HG02571 (cell line): ENCODE measurements around the gene KCNMA1.

Source experiments
- ATAC-seq: cut with Tn5 transposase; IDR thresholded peaks from one replicate; pipeline ENCODE4 v1.9.1; 2021; ENCODE audit warnings: mild to moderate bottlenecking, moderate library complexity; ENCODE audit not compliant: unreplicated experiment

The KCNMA1 gene

DNA sequence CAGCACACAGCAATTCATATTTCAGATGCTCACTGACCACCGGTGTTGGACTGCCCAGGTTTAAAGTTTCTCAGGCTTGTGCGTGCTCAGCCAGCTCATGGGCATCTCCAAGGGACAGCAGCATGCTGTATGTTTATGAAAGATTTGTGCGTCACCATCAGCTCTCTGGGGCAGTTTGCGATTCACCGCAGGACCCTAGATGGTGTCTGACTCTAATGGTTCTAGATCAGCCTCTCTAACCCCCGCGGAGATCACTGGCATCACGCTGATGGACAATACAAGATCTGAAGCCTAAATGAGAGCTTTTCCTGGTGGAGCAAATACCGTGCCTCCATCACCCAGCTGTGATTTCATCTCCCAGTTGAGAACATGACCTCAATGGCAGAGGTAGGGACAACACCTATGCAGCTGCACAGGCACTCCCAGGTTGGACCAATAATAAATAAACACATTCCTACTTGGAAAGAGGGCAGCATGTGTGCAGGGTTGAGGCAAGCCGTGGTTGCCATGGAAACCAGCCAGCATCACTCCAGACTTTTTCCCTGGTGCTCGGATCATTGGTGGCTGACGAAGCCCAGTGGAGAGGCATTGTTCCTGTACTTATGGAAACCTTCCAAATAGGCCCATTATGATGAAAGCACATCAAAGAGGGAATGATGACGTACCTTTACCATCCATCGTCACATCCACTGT is 253.6 kb downstream of the KCNMA1 start:
- no peak for ATAC-seq

DNA sequence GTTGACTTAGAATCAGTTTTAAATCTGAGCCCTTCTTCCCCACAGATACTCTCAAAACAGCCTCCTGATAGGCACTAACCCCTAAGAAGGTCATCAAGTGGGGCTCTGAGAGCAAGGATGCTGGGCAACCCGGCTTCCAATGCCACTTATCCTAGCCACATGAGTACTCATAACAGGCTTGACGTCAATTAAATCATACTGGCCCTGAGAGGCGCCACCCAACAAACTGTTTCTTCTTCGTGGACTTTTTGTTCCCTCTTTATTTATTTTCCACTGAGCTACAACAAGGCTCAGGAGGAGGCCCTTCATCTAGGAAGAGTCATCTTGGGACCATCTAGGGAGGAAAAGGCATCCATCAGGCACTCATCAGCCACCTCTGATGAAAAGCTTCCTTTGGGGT is 255.9 kb downstream of the KCNMA1 start:
- ATAC-seq = no peak

GRCh38 chr10:77380723-77381122 is 256.9 kb downstream of the KCNMA1 start:
- ATAC-seq = no peak

GRCh38 chr10:77380191-77380590 is 257.4 kb downstream of the KCNMA1 start:
- no peak for ATAC-seq

GRCh38 chr10:77378366-77379349 is 258.9 kb downstream of the KCNMA1 start:
- no peak for ATAC-seq

DNA sequence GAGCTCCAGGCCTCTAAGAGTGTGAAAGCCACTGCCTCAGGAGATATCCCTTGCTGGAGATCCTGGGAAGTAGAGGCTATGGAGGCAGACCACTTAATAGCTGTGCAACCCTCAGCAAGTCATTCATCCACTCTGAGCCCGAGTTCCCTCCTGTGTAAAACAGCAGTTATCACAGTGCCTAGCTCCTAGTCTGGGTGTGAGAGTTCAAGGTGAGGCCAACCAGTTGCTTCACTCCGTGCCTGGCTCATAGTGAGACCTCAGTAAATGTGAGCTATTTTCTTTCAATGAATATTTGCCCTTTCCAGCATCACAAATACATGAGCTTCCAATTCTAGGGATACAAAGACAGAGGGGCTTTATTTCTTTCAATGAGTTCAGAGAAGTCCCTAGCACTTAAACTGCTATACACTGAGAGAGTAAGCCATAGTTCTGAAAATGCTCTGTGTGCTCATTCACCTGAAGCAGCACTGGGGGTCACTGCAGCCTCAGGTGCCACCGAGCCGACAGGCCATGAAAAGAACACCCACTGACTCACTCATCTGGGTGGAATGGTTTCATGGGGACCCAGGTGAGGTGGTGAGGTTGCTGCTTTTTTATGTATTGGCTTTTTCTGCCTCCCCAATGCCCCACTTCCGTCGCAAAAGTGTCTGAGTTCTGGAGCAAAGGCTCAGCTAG is 259.8 kb downstream of the KCNMA1 start:
- no peak for ATAC-seq

- ATAC-seq = no peak
Observed at GRCh38 chr10:77377034-77377433, 260.6 kb downstream of the KCNMA1 start.

- ATAC-seq = no peak
Observed at GRCh38 chr10:77374189-77374656, 263.4 kb downstream of the KCNMA1 start.

- ATAC-seq = no peak
Observed at GRCh38 chr10:77371848-77372799, 265.5 kb downstream of the KCNMA1 start.

DNA sequence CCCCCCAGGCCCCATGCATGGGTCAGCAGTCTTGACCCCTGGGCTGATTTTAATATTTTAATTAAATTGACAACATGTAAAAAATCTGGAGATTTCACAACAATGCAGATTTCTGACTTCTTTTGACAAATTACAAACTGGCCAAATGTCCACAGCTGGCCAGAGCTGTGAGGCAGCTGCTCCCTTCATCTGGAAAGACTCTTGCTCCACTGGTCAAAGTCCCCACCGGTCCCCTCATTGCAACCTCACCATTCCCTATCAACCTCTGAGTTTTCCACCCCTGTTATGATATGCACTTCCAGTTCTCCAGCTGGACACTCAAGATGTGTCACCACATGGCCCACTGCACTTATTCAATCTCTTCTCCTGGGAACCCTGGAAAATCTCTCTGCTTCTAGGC is 266.2 kb downstream of the KCNMA1 start:
- no peak for ATAC-seq

- ATAC-seq = no peak
Observed at GRCh38 chr10:77368006-77368405, 269.6 kb downstream of the KCNMA1 start.

- no peak for ATAC-seq
Observed at GRCh38 chr10:77363210-77363609, 274.4 kb downstream of the KCNMA1 start.

GRCh38 chr10:77361831-77362230 is 275.8 kb downstream of the KCNMA1 start:
- no peak for ATAC-seq

- ATAC-seq = no peak
Observed at GRCh38 chr10:77361426-77361825, 276.2 kb downstream of the KCNMA1 start.

DNA sequence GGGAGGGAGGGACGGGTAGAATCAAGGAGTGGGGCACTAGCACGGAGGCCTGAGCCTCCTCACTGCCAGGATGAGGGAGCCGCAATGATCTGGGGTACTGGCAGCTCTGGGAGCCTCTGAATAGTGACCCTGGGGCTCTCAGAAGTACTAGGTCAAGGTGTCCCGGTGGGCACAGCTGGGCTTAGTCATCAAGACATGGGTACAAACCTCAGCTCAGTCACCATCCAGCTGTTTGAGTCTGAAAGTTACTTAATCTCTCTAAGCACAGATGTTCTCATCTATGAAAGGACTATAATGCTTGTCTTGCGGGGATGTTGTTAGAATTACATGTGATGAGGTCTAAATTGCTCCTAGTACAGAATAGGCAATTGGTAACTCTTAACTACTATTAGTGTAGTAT is 276.8 kb downstream of the KCNMA1 start:
- no peak for ATAC-seq

GRCh38 chr10:77359950-77360520 is 277.6 kb downstream of the KCNMA1 start:
- ATAC-seq = no peak

- ATAC-seq = no peak
Observed at GRCh38 chr10:77359287-77359691, 278.3 kb downstream of the KCNMA1 start.

DNA sequence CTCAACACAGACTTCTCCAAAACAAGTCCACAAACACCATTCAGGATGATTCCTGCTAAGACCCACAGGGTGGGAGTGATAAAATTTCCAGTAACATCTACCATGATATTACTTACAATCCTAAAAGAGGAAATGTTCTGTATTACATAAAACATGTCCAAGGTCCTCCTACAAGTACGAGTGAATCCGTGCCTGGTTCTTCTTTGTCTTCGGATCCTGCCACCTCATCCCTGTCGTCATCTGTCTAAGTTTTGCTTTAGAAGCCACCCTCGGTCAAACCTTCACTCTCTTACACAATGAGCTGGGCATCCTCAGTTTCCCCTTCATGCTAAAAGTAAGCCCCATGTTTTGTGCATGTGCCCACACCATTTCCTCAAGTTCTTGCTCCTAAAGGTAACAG is 279.0 kb downstream of the KCNMA1 start:
- no peak for ATAC-seq

DNA sequence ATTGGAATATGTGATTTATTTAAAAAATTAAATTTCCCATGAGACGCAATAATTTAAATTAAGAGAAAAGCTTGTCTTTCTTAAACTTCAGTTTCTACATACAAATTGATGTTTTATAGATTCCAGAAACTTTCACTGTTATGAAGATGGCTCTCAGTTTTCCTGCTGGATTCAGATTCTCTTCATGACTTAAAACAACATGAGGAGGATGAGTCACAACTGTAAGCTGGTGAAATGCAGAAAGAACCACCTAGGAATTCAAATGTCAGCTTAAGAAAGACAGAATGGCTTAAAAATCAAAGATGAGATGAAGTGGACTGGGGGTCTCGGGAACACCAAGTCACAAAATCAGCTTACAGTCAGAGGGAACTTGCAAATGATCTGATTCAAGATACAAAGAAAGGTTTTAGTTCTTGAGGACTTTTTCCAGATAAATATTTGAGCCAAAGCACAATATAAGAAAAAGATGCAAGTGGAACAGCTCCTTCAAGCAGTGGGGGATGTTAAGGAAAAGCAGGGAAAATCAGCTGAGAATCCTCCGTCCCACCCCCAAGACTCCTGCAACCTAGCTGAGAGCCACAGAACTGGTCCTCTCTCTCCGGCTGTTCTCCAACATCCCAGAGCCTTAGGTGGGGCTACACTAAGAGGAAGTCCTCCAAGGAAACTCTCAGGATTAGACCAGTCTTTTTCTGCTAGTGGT is 279.8 kb downstream of the KCNMA1 start:
- ATAC-seq = no peak
